ENCODE data around the gene YIPF3.

DNA sequence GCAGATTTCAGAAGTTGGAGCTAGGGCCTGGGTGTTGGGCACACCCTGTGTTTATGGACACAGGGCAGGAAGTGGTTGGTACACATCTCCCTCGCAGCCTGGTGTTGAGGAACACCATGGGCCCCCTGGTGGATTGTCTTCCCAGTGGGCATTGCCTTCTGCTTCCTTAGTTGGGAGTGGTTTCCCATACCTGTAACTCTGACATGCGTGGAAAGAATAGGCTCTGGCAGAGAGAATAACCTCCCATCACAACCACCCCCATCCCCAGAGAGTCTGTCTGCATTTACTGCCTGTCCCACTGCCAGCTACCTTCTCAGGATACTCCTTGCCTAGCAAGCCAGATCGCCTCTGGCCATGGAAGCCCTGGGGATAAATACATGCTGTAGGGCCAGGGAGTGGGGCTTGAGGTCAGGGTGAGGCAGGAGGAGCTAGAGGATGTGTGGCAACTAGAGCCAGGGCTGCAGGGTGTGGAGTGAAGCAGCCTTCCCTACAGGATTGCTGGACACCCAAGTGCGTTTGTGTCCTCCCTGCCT lies 21.3 kb downstream of the YIPF3 start:
- TF ChIP-seq, protein P1, sequence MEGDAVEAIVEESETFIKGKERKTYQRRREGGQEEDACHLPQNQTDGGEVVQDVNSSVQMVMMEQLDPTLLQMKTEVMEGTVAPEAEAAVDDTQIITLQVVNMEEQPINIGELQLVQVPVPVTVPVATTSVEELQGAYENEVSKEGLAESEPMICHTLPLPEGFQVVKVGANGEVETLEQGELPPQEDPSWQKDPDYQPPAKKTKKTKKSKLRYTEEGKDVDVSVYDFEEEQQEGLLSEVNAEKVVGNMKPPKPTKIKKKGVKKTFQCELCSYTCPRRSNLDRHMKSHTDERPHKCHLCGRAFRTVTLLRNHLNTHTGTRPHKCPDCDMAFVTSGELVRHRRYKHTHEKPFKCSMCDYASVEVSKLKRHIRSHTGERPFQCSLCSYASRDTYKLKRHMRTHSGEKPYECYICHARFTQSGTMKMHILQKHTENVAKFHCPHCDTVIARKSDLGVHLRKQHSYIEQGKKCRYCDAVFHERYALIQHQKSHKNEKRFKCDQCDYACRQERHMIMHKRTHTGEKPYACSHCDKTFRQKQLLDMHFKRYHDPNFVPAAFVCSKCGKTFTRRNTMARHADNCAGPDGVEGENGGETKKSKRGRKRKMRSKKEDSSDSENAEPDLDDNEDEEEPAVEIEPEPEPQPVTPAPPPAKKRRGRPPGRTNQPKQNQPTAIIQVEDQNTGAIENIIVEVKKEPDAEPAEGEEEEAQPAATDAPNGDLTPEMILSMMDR (IDR thresholded peaks at IDR 0.05) = no peak
- TF ChIP-seq POLR2A (IDR thresholded peaks at IDR 0.05) = no peak
